Keratinocyte (primary cell): Measurements from ENCODE around the gene MYBPC2. TPM values are rescaled to one million over a fixed set of nuclear protein-coding genes. Genes with fewer than 3 reads are reported as not detected.

ENCODE experiments used
- DNase-seq: peaks from one replicate; pipeline ENCODE4 v3.0.0-alpha.2; 2011; ENCODE audit warnings: low read depth, missing footprints, low spot score
- FAIRE-seq: peaks from 2 replicates; lab custom pipeline; 2011; peaks lifted over from hg19 to GRCh38; lab: Jason Lieb, UNC
- H2AFZ ChIP-seq: 2 replicates; pipeline ENCODE4 v1.6.0; 2012; ENCODE audit warnings: low read length, control low read depth, inconsistent platforms; ENCODE audit not compliant: control insufficient read depth
- H3K27ac ChIP-seq: 2 replicates; pipeline ENCODE4 v1.5.1; 2011; ENCODE audit warnings: low read length; ENCODE audit not compliant: control insufficient read depth, insufficient read depth
- H3K27me3 ChIP-seq: 3 replicates; pipeline ENCODE4 v1.6.0; 2011; ENCODE audit warnings: low read length; ENCODE audit not compliant: control insufficient read depth, insufficient read depth; ENCODE audit errors: extremely low read depth
- H3K36me3 ChIP-seq, 2 experiments: 2 replicates in 1 of 2; 3 replicates in 1 of 2; pipeline ENCODE4 v1.5.1; 2011; ENCODE audit warnings: low read length in 2 of 2, mild to moderate bottlenecking in 1 of 2; ENCODE audit not compliant: control insufficient read depth in 2 of 2, insufficient read depth in 2 of 2; ENCODE audit errors: extremely low read depth in 1 of 2
- H3K4me1 ChIP-seq: 3 replicates; pipeline ENCODE4 v1.5.1; 2011; ENCODE audit warnings: low read length; ENCODE audit not compliant: control insufficient read depth, insufficient read depth; ENCODE audit errors: extremely low read depth
- H3K4me2 ChIP-seq: 3 replicates; pipeline ENCODE4 v1.6.0; 2011; ENCODE audit warnings: low read depth, low read length; ENCODE audit not compliant: control insufficient read depth, insufficient read depth; ENCODE audit errors: extremely low read depth
- H3K4me3 ChIP-seq, 3 experiments: fragments of 200-600 bp in 1 of 3; sonication (generic) in 1 of 3; 2 replicates in 2 of 3; 3 replicates in 1 of 3; pipeline ENCODE4 v1.5.1; 2011 to 2016; ENCODE audit warnings: low read length in 3 of 3, mild to moderate bottlenecking in 3 of 3, control low read depth in 2 of 3, inconsistent platforms in 1 of 3, low read depth in 1 of 3, mixed read lengths in 1 of 3, mixed run types in 1 of 3, moderate library complexity in 1 of 3; ENCODE audit not compliant: control insufficient read depth in 2 of 3, insufficient read depth in 2 of 3; ENCODE audit errors: extremely low read depth in 1 of 3
- H3K79me2 ChIP-seq: 2 replicates; pipeline ENCODE4 v1.6.0; 2012; ENCODE audit warnings: low read length; ENCODE audit not compliant: control insufficient read depth, insufficient read depth
- H3K9ac ChIP-seq: 3 replicates; pipeline ENCODE4 v1.6.0; 2011; ENCODE audit warnings: low read length; ENCODE audit not compliant: control insufficient read depth, insufficient read depth; ENCODE audit errors: extremely low read depth
- H3K9me1 ChIP-seq: 3 replicates; pipeline ENCODE4 v1.6.0; 2011; ENCODE audit warnings: low read length; ENCODE audit not compliant: control insufficient read depth, insufficient read depth; ENCODE audit errors: extremely low read depth
- H3K9me3 ChIP-seq: 2 replicates; pipeline ENCODE4 v1.5.1; 2012; ENCODE audit warnings: low read depth, low read length; ENCODE audit not compliant: control insufficient read depth
- H4K20me1 ChIP-seq: 3 replicates; pipeline ENCODE4 v1.6.0; 2011; ENCODE audit warnings: low read length; ENCODE audit not compliant: control insufficient read depth, insufficient read depth; ENCODE audit errors: extremely low read depth
- EZH2 ChIP-seq: IDR thresholded peaks from one replicate; pipeline ENCODE4 v1.6.1; 2012; ENCODE audit warnings: inconsistent platforms, mild to moderate bottlenecking, low read length, moderate library complexity
- dilution Hi-C: fragments of 300-500 bp; cut with MboI; formaldehyde crosslinking; loops from one replicate; pipeline ENCODE4 v1.7.0; 2020; ENCODE audit warnings: low sequenced_read_pairs; ENCODE audit not compliant: extremely low pct_ligation_motif_present
- polyA plus RNA-seq, 5 experiments: library from polyadenylated mRNA; depleted of rRNA in 3 of 5; stranded (reverse) in 3 of 5; stranded (forward) in 1 of 5; unstranded in 1 of 5; fragments of >200 nt; gene quantifications; 1 replicate in 1 of 5; 2 replicates in 3 of 5; 3 replicates in 1 of 5; pipeline versions ENCODE4 v1.2.1 to v1.2.3, GENCODE V29; 2011 to 2012; ENCODE audit warnings: missing spikeins in 2 of 5, low read depth in 1 of 5, low replicate concordance in 1 of 5
- TF ChIP-seq, protein P1 (sequence below), 3 experiments: IDR thresholded peaks in 1 of 3; conservative IDR thresholded peaks in 1 of 3; optimal IDR thresholded peaks in 1 of 3; 2 replicates in 2 of 3; 3 replicates in 1 of 3; pipeline versions ENCODE3 to v1.5.1; 2011; ENCODE audit warnings: low read length in 3 of 3, mild to moderate bottlenecking in 3 of 3, moderate library complexity in 2 of 3, control low read depth in 1 of 3, inconsistent platforms in 1 of 3; ENCODE audit not compliant: insufficient read depth in 2 of 3; ENCODE audit errors: extremely low read depth in 1 of 3

The MYBPC2 gene
- polyA plus RNA-seq, 1 donor (not counting 4 experiments of a cell fraction or from before 2014, with no cell fraction given) = not detected

DNA sequence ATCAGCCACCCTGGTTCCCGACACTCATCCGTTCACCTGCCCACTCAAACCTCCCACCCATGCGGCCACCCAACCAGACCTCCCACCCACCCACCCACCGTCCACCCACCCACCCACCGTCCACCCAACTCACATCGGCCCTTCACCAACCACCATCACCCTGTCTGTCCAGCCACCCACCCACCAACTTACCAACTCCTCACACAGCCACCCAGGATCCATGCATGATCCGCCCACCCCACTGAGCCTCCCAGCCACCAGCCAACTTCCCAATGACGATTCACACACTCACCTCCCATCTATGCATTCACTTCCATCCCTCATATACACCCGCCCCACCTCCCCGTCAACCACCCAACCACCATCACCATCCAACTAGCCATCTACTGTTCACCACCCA, 74.0 kb downstream of the MYBPC2 start:
- FAIRE-seq (no peak), DNase-seq (no peak)
- no peak overlapping the region for H2AFZ ChIP-seq
- H3K36me3 ChIP-seq = peaks cover 0 to 1% of the 10 kb centered on the region in 2 experiments
- dilution Hi-C loops = no loop called here
- no peaks in the 10 kb centered on the region for H3K27me3 ChIP-seq
- H3K27ac ChIP-seq = no peak overlapping the region
- no peak overlapping the region for H3K4me3 ChIP-seq
- no peak overlapping the region for H3K9ac ChIP-seq
- H3K4me1 ChIP-seq = peaks cover 4% of the 10 kb centered on the region
- H3K9me3 ChIP-seq = no peaks in the 10 kb centered on the region
- H3K79me2 ChIP-seq = peaks cover 5% of the 10 kb centered on the region
- no peaks in the 10 kb centered on the region for H3K9me1 ChIP-seq
- no peak overlapping the region for H3K4me2 ChIP-seq
- H4K20me1 ChIP-seq = no peaks in the 10 kb centered on the region
- TF ChIP-seq EZH2 = no peak
- TF ChIP-seq, protein P1, sequence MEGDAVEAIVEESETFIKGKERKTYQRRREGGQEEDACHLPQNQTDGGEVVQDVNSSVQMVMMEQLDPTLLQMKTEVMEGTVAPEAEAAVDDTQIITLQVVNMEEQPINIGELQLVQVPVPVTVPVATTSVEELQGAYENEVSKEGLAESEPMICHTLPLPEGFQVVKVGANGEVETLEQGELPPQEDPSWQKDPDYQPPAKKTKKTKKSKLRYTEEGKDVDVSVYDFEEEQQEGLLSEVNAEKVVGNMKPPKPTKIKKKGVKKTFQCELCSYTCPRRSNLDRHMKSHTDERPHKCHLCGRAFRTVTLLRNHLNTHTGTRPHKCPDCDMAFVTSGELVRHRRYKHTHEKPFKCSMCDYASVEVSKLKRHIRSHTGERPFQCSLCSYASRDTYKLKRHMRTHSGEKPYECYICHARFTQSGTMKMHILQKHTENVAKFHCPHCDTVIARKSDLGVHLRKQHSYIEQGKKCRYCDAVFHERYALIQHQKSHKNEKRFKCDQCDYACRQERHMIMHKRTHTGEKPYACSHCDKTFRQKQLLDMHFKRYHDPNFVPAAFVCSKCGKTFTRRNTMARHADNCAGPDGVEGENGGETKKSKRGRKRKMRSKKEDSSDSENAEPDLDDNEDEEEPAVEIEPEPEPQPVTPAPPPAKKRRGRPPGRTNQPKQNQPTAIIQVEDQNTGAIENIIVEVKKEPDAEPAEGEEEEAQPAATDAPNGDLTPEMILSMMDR (optimal IDR thresholded peaks at IDR 0.05 in 1 of 3, IDR thresholded peaks at IDR 0.05 in 1 of 3, conservative IDR thresholded peaks at IDR 0.05 in 1 of 3; ENCODE audit: extremely low read depth in 1 of 3, insufficient read depth in 2 of 3, low read length in 3 of 3) = no peak

DNA sequence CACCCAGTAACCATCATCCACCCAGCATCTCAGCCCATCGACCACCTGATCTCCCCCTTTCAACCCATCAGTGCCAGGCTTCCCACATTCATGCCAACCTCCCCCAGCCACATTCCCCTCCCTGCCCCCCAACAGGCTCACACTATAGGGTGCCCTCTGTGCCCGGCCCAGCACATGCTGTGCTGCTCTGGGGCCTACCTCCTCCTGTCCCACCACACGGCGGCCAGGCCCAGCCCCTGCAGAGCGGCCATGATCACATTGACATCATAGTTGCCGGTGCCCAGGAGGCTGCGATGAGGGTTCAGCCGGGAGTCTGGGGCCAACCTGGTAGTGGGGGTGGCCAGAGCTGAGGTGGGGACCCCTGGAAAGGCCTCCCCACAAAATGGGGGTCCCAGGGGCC, 74.7 kb downstream of the MYBPC2 start:
- DNase-seq (no peak), FAIRE-seq (no peak)
- Histone ChIP-seq H2AFZ (no peak overlapping the region), H3K9me3 (no peaks in the 10 kb centered on the region), H3K4me2 (no peak overlapping the region), H3K27ac (no peak overlapping the region), H3K9ac (no peak overlapping the region), H3K36me3 (peaks cover 0 to 1% of the 10 kb centered on the region in 2 experiments), H3K79me2 (peaks cover 5% of the 10 kb centered on the region), H4K20me1 (no peaks in the 10 kb centered on the region), H3K4me3 (no peak overlapping the region), H3K4me1 (peaks cover 4% of the 10 kb centered on the region), H3K27me3 (no peaks in the 10 kb centered on the region), H3K9me1 (no peaks in the 10 kb centered on the region)
- dilution Hi-C loops = no loop called here
- no peak for TF ChIP-seq EZH2
- TF ChIP-seq, protein P1 (optimal IDR thresholded peaks at IDR 0.05 in 1 of 3, IDR thresholded peaks at IDR 0.05 in 1 of 3, conservative IDR thresholded peaks at IDR 0.05 in 1 of 3; ENCODE audit: extremely low read depth in 1 of 3, insufficient read depth in 2 of 3, low read length in 3 of 3) = no peak
